K562 (cell line): ENCODE measurements around the gene ITGB6. TPM values are rescaled to one million over a fixed set of nuclear protein-coding genes. Genes with fewer than 3 reads are reported as not detected.

Experiments used
- ATAC-seq: fragments of 200-7000 bp; cut with Tn5 transposase; 3 replicates; pipeline ENCODE4 v1.9.1; 2020; ENCODE audit warnings: moderate library complexity
- BruUV-seq: library from RNA; stranded (reverse); fragments of 400-500 nt; replicated peaks from 2 replicates; lab custom pipeline; 2021; lab: Mats Ljungman, UMichigan
- CTCF ChIA-PET: fragments of 300-600 bp; formaldehyde crosslinking; extraction: SDS; loops from one replicate; lab custom pipeline; 2021; ENCODE audit warnings: low intra/inter-chr PET ratio; lab: Yijun Ruan, JAX
- POLR2A ChIA-PET: fragments of 300-600, 350-650 bp; sonication (Branson Sonifier 250); formaldehyde crosslinking; extraction: SDS; loops from one replicate; lab custom pipeline; 2021; ENCODE audit warnings: antibody characterized with exemption, inconsistent platforms; lab: Yijun Ruan, JAX
- DNase-seq, 4 experiments: peaks; one replicate each; pipeline versions ENCODE4 v3.0.0 to v3.0.0-alpha.2; 2011 to 2018; ENCODE audit warnings: low spot score in 3 of 4, mixed read lengths in 3 of 4; ENCODE audit errors: extremely low read depth in 1 of 4
- FAIRE-seq: peaks from 2 replicates; lab custom pipeline; 2011; peaks lifted over from hg19 to GRCh38; lab: Jason Lieb, UNC
- H2AFZ ChIP-seq: 2 replicates; pipeline ENCODE4 v1.6.0; 2011; ENCODE audit warnings: low read depth, low read length, control low read depth, inconsistent platforms
- H3K27ac ChIP-seq: fragments of 200-600 bp; 3 replicates; pipeline ENCODE4 v1.8.0; 2011; ENCODE audit warnings: low read depth, mild to moderate bottlenecking, control low read depth, inconsistent platforms, low read length, moderate library complexity, mixed read lengths; ENCODE audit errors: extremely low read depth
- H3K27me3 ChIP-seq, 2 experiments: fragments of 300-600 bp in 1 of 2; 2 replicates in 1 of 2; 3 replicates in 1 of 2; pipeline versions ENCODE4 v1.6.0 to v1.8.0; 2011; ENCODE audit warnings: inconsistent platforms in 2 of 2, low read length in 2 of 2, mild to moderate bottlenecking in 1 of 2, mixed read lengths in 1 of 2, moderate library complexity in 1 of 2; ENCODE audit not compliant: control insufficient read depth in 2 of 2, insufficient read depth in 2 of 2
- H3K36me3 ChIP-seq: fragments of 300-600 bp; 3 replicates; pipeline ENCODE4 v1.8.0; 2011; ENCODE audit warnings: mild to moderate bottlenecking, low read length, inconsistent platforms; ENCODE audit not compliant: control insufficient read depth, insufficient read depth
- H3K4me1 ChIP-seq, 2 experiments: fragments of 200-600 bp in 1 of 2; replicated peaks in 1 of 2; 2 replicates in 1 of 2; 3 replicates in 1 of 2; pipeline versions ENCODE4 v1.5.1 to v1.8.0; 2011; ENCODE audit warnings: inconsistent platforms in 2 of 2, low read length in 2 of 2, mild to moderate bottlenecking in 1 of 2, mixed read lengths in 1 of 2, moderate library complexity in 1 of 2; ENCODE audit not compliant: control insufficient read depth in 2 of 2, insufficient read depth in 2 of 2
- H3K4me2 ChIP-seq: 2 replicates; pipeline ENCODE4 v1.6.1; 2011; ENCODE audit warnings: low read length, control low read depth, inconsistent platforms, mixed read lengths; ENCODE audit not compliant: insufficient read depth
- H3K4me3 ChIP-seq: fragments of 200-600 bp; sonication (generic), shearing (Covaris generic); 2 replicates; pipeline ENCODE4 v1.5.1; 2016; ENCODE audit warnings: control low read depth, inconsistent platforms
- H3K79me2 ChIP-seq: fragments of 200-600 bp; 3 replicates; pipeline ENCODE4 v1.8.0; 2011; ENCODE audit warnings: low read length, inconsistent platforms; ENCODE audit not compliant: control insufficient read depth, insufficient read depth
- H3K9ac ChIP-seq, 2 experiments: 2 replicates each; pipeline versions ENCODE4 v1.6.0 to v1.6.1; 2011; ENCODE audit warnings: low read depth in 2 of 2, low read length in 2 of 2, control low read depth in 1 of 2, inconsistent platforms in 1 of 2, mild to moderate bottlenecking in 1 of 2, mixed read lengths in 1 of 2; ENCODE audit not compliant: insufficient read depth in 1 of 2
- H3K9me1 ChIP-seq: one replicate; pipeline ENCODE4 v1.6.0; 2011; ENCODE audit warnings: inconsistent platforms, mild to moderate bottlenecking, low read length, moderate library complexity; ENCODE audit not compliant: control insufficient read depth, insufficient read depth
- H3K9me3 ChIP-seq: replicated peaks from 2 replicates; pipeline ENCODE4 v1.5.1; 2011; ENCODE audit warnings: low read depth, low read length, inconsistent platforms; ENCODE audit not compliant: control insufficient read depth, insufficient read depth
- H4K20me1 ChIP-seq: replicated peaks from 2 replicates; pipeline ENCODE4 v1.6.1; 2011; ENCODE audit warnings: low read length, inconsistent platforms, mixed read lengths; ENCODE audit not compliant: control insufficient read depth, insufficient read depth
- EHMT2 ChIP-seq: fragments of 450-650 bp; IDR thresholded peaks from 2 replicates; pipeline ENCODE4 v1.6.1; 2018; ENCODE audit warnings: antibody characterized with exemption
- GABPA ChIP-seq: fragments of 200-800 bp; sonication (Bioruptor generic); conservative IDR thresholded peaks from 2 replicates; pipeline ENCODE4 v1.6.1; 2016; ENCODE audit warnings: low read depth, missing genetic modification characterization, missing compliant biosample characterization
- POLR2AphosphoS2 ChIP-seq: IDR thresholded peaks from 2 replicates; pipeline ENCODE4 v1.6.1; 2012; ENCODE audit warnings: low read length, improper control_type of control experiment
- TEAD2 ChIP-seq: fragments of 450-650 bp; IDR thresholded peaks from 2 replicates; pipeline ENCODE4 v1.6.1; 2016; ENCODE audit warnings: missing genetic modification characterization, control low read depth, missing compliant biosample characterization
- U2AF1 ChIP-seq: fragments of 200-400 bp; formaldehyde crosslinking; optimal IDR thresholded peaks from 2 replicates; pipeline ENCODE3; 2017; ENCODE audit warnings: mild to moderate bottlenecking, low read depth, low read length, moderate library complexity
- U2AF2 ChIP-seq: fragments of 200-400 bp; formaldehyde crosslinking; optimal IDR thresholded peaks from 2 replicates; pipeline ENCODE3; 2017; ENCODE audit warnings: low read depth, mild to moderate bottlenecking, low read length
- WGBS: fragments of 100-300 bp; shearing (Covaris generic); methylation state at CpG from one replicate; pipeline ENCODE4 v1.1.6; 2016; ENCODE audit warnings: low coverage, mixed read lengths; ENCODE audit not compliant: insufficient coverage; ENCODE audit errors: missing lambda C conversion rate; 5-methylcytosine and 5-hydroxymethylcytosine counted together
- in situ Hi-C: fragments of 300-500 bp; cut with MboI; formaldehyde crosslinking; loops from 4 replicates; pipeline ENCODE4 v1.15.0; 2018; ENCODE audit warnings: inconsistent platforms, mixed read lengths
- intact Hi-C: fragments of 100-400 bp; cut with micrococcal nuclease; formaldehyde crosslinking; loops from 2 replicates; pipeline ENCODE4 v1.14.2; 2022
- polyA plus RNA-seq, 8 experiments: library from polyadenylated mRNA; depleted of rRNA in 4 of 8; stranded (reverse) in 5 of 8; unstranded in 3 of 8; fragments of >200 nt; fragmentation: Nextera tagmentation in 2 of 8; fragmentation: Illumina TruSeq in 1 of 8; extraction: Ambion mirVana in 2 of 8; extraction: Trizol in 1 of 8; gene quantifications; 2 replicates each; pipeline versions ENCODE4 v1.2.1 to v1.2.3, GENCODE V29; 2011 to 2014; ENCODE audit warnings: inconsistent platforms in 1 of 8, missing spikeins in 1 of 8
- total RNA-seq, 7 experiments: library from RNA; depleted of rRNA in 6 of 7; stranded (reverse); fragments of >200 nt in 6 of 7; fragmentation: Illumina TruSeq in 2 of 7; extraction: Trizol in 2 of 7; gene quantifications; 2 replicates each; pipeline versions ENCODE4 v1.2.1 to v1.2.3, GENCODE V29; 2011 to 2021; ENCODE audit warnings: low replicate concordance in 1 of 7
- TF ChIP-seq, protein P1 (sequence below): sonication (generic); formaldehyde crosslinking; IDR thresholded peaks from 2 replicates; pipeline ENCODE4 v1.8.0; 2022; ENCODE audit warnings: mild to moderate bottlenecking, missing genetic modification reagents
- TF ChIP-seq, protein P2 (sequence below): sonication (generic); formaldehyde crosslinking; IDR thresholded peaks from 2 replicates; pipeline ENCODE4 v1.9.0; 2022; ENCODE audit warnings: mild to moderate bottlenecking, missing genetic modification reagents
- TF ChIP-seq, protein P3 (sequence below): fragments of 250-450 bp; sonication (Bioruptor Pico); IDR thresholded peaks from 2 replicates; pipeline ENCODE4 v1.8.0; 2021; ENCODE audit warnings: borderline replicate concordance, mild to moderate bottlenecking, moderate library complexity; ENCODE audit not compliant: poor library complexity, severe bottlenecking

ITGB6 gene
- total and polyA plus RNA-seq, 9 of the 15 experiments (the other 6 are each of a cell fraction or from before 2014, with no cell fraction given) = 0.18 TPM; not detected in 8

DNA sequence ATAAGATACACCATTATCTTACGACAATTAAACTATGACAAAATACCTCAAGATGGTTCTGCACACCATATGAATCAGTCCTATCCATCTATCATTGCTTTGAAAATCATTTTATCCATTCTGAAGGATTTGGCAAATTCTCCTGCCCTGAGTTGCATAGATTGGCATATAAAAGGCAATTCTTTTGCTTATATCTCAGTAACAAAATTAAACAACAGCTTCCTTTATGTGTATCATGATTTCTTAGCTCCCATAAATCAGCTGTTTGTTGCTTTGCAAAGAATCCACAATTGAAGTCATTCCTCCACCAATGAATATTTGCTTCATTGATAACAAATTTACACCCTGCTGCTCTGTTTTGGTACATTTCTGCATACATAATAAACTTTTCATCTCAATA, 61.7 kb downstream of the ITGB6 start (continued):
- TF ChIP-seq, protein P1, sequence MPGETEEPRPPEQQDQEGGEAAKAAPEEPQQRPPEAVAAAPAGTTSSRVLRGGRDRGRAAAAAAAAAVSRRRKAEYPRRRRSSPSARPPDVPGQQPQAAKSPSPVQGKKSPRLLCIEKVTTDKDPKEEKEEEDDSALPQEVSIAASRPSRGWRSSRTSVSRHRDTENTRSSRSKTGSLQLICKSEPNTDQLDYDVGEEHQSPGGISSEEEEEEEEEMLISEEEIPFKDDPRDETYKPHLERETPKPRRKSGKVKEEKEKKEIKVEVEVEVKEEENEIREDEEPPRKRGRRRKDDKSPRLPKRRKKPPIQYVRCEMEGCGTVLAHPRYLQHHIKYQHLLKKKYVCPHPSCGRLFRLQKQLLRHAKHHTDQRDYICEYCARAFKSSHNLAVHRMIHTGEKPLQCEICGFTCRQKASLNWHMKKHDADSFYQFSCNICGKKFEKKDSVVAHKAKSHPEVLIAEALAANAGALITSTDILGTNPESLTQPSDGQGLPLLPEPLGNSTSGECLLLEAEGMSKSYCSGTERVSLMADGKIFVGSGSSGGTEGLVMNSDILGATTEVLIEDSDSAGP (CRISPR knock-in tag) = no peak

DNA sequence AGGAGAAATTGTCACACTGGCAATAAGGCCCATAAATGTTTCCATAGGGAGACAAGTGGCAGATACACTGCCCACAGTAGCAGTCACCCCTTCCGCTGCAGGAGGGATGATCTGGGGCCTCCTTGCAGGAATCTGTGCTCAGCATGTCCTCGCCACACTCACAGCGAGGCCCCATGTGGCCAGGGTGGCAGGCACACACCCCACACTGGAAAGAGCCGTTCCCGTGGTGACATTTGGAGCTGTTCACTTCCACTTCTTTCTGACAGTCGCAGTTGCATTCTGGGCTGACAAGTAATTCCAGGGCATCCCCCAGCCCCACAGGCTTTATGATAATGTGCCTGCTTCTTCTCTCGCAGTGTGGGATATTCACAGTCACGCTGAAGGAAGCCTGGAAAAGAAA, 62.6 kb downstream of the ITGB6 start:
- 1% methylated on average over 8 of the region's 8 CpGs for WGBS
- H3K27me3 ChIP-seq = no peaks in the 10 kb centered on the region
- no peak overlapping the region for H3K4me3 ChIP-seq
- H3K4me2 ChIP-seq = no peak overlapping the region
- no peaks in the 10 kb centered on the region for H3K79me2 ChIP-seq
- no peak overlapping the region for H3K9ac ChIP-seq
- no peak for FAIRE-seq
- H3K9me1 ChIP-seq = no peaks in the 10 kb centered on the region
- intact Hi-C loops = no loop called here
- no peak overlapping the region for H2AFZ ChIP-seq
- no TSS peak for BruUV-seq
- ATAC-seq = no peak
- H3K27ac ChIP-seq = no peak overlapping the region
- in situ Hi-C loops = no loop called here
- H3K36me3 ChIP-seq = no peaks in the 10 kb centered on the region
- no peak for DNase-seq
- POLR2A ChIA-PET = no interaction called here
- no peaks in the 10 kb centered on the region for H3K9me3 ChIP-seq
- CTCF ChIA-PET = no interaction called here
- no peaks in the 10 kb centered on the region for H4K20me1 ChIP-seq
- H3K4me1 ChIP-seq = no peaks in the 10 kb centered on the region
- no peak for TF ChIP-seq U2AF2
- no peak for TF ChIP-seq POLR2AphosphoS2
- TF ChIP-seq GABPA (tag) = no peak
- no peak for TF ChIP-seq TEAD2 (tag)
- no peak for TF ChIP-seq U2AF1
- TF ChIP-seq, protein P2, sequence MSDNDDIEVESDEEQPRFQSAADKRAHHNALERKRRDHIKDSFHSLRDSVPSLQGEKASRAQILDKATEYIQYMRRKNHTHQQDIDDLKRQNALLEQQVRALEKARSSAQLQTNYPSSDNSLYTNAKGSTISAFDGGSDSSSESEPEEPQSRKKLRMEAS = no peak
- no peak for TF ChIP-seq EHMT2
- TF ChIP-seq, protein P3, sequence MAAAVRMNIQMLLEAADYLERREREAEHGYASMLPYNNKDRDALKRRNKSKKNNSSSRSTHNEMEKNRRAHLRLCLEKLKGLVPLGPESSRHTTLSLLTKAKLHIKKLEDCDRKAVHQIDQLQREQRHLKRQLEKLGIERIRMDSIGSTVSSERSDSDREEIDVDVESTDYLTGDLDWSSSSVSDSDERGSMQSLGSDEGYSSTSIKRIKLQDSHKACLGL (CRISPR knock-in tag) = no peak
